ENCODE measurements around the gene THEM4. TPM values are rescaled to one million over a fixed set of nuclear protein-coding genes. Genes with fewer than 3 reads are reported as not detected.

The THEM4 gene
- total RNA-seq, 1 experiment from 2014 or later: 11.8 TPM

GRCh38 chr1:151838222-151839081 is 70.9 kb downstream of the THEM4 start:
- no peak for DNase-seq (ENCODE audit: low read depth)

- DNase-seq (ENCODE audit: low read depth): no peak
Observed at GRCh38 chr1:151837884-151838221, 71.5 kb downstream of the THEM4 start.

- peak; percentile 67 for DNase-seq (ENCODE audit: low read depth)
Observed at GRCh38 chr1:151837197-151837596, 72.1 kb downstream of the THEM4 start.

- DNase-seq (ENCODE audit: low read depth): no peak
Observed at GRCh38 chr1:151835596-151835995, 73.7 kb downstream of the THEM4 start.

GRCh38 chr1:151834239-151834638 is 75.1 kb downstream of the THEM4 start:
- no peak for DNase-seq (ENCODE audit: low read depth)

GRCh38 chr1:151833172-151833900 is 76.0 kb downstream of the THEM4 start:
- DNase-seq (ENCODE audit: low read depth): no peak

- peak; percentile 26 for DNase-seq (ENCODE audit: low read depth)
Observed at GRCh38 chr1:151832318-151832980, 76.9 kb downstream of the THEM4 start.

- DNase-seq (ENCODE audit: low read depth): no peak
Observed at GRCh38 chr1:151831605-151832004, 77.7 kb downstream of the THEM4 start, which contains the start of gene RORC. RORC (minus strand) TSS chr1:151831802; CDS start chr1:151831764, 38 bp downstream.

- no peak for DNase-seq (ENCODE audit: low read depth)
Observed at GRCh38 chr1:151831256-151831591, 78.1 kb downstream of the THEM4 start.

- DNase-seq (ENCODE audit: low read depth): no peak
Observed at GRCh38 chr1:151830055-151830454, 79.3 kb downstream of the THEM4 start.

- no peak for DNase-seq (ENCODE audit: low read depth)
Observed at GRCh38 chr1:151829352-151830046, 79.8 kb downstream of the THEM4 start.

- peak; percentile 82 for DNase-seq (ENCODE audit: low read depth)
Observed at GRCh38 chr1:151828921-151829320, 80.4 kb downstream of the THEM4 start.

- DNase-seq (ENCODE audit: low read depth): no peak
Observed at GRCh38 chr1:151827853-151828252, 81.5 kb downstream of the THEM4 start.

- DNase-seq (ENCODE audit: low read depth): no peak
Observed at GRCh38 chr1:151825751-151826660, 83.3 kb downstream of the THEM4 start.

- no peak for DNase-seq (ENCODE audit: low read depth)
Observed at GRCh38 chr1:151825204-151825603, 84.1 kb downstream of the THEM4 start.

Small RNA genes lying within 50 kb of the gene (small RNA-seq; reads per million reads assigned to genes)
- not detected for gene RF00019

Other genes starting within 250 kb of the THEM4 start
- gene CELF3, start 192.7 kb downstream of the THEM4 start, total RNA-seq (2014; rRNA removed; shearing (Covaris generic)): not detected in 2 replicates
- not detected in 2 replicates for gene RIIAD1, start 188.0 kb downstream of the THEM4 start, total RNA-seq (2014; rRNA removed; shearing (Covaris generic))
- 112 and 136 TPM in 2 replicates for gene MRPL9, start 146.0 kb downstream of the THEM4 start, total RNA-seq (2014; rRNA removed; shearing (Covaris generic))
- gene TDRKH, start 119.0 kb downstream of the THEM4 start, total RNA-seq (2014; rRNA removed; shearing (Covaris generic)): 1.9 and 2.0 TPM in 2 replicates
- not detected in 2 replicates for gene LINGO4, start 104.1 kb downstream of the THEM4 start, total RNA-seq (2014; rRNA removed; shearing (Covaris generic))
- gene RORC, start 77.7 kb downstream of the THEM4 start, total RNA-seq (2014; rRNA removed; shearing (Covaris generic)): 0.03 TPM in 1 of 2 replicates, not detected in the other
- not detected in 2 replicates for gene C2CD4D, start 69.7 kb downstream of the THEM4 start, total RNA-seq (2014; rRNA removed; shearing (Covaris generic))
- gene THEM5, start 55.8 kb downstream of the THEM4 start, total RNA-seq (2014; rRNA removed; shearing (Covaris generic)): not detected in 2 replicates
- gene S100A10, start 84.3 kb upstream of the THEM4 start, total RNA-seq (2014; rRNA removed; shearing (Covaris generic)): 218 and 367 TPM in 2 replicates
- gene S100A11, start 127.5 kb upstream of the THEM4 start, total RNA-seq (2014; rRNA removed; shearing (Covaris generic)): 301 and 528 TPM in 2 replicates
- not detected in 2 replicates for gene TCHHL1, start 179.6 kb upstream of the THEM4 start, total RNA-seq (2014; rRNA removed; shearing (Covaris generic))
- gene TCHH, start 205.9 kb upstream of the THEM4 start, total RNA-seq (2014; rRNA removed; shearing (Covaris generic)): under 0.01 TPM in 1 of 2 replicates, not detected in the other
- not detected in 2 replicates for gene RPTN, start 249.7 kb upstream of the THEM4 start, total RNA-seq (2014; rRNA removed; shearing (Covaris generic))